Thyroid gland (tissue), 4 donors: ENCODE results near the gene TSPO.
A peak's percentile ranks its signal among the peaks of the same experiment; 100 is the strongest.

Source experiments
- CTCF ChIP-seq, 6 experiments: fragments of 200-600 bp in 3 of 6; fragments of 450-650 bp in 3 of 6; sonication (generic) in 3 of 6; IDR thresholded peaks; one replicate each; pipeline ENCODE4 v1.5.1; 2016 to 2019; ENCODE audit warnings: antibody characterized with exemption in 6 of 6, mild to moderate bottlenecking in 2 of 6, inconsistent platforms in 1 of 6, moderate library complexity in 1 of 6
- POLR2A ChIP-seq, 2 donors: fragments of 450-650 bp; IDR thresholded peaks; one replicate each; pipeline ENCODE4 v1.6.1; 2017; ENCODE audit warnings: antibody characterized with exemption in 2 of 2, mild to moderate bottlenecking in 2 of 2, moderate library complexity in 1 of 2

- peak in 1 of 2 donors; percentile 66 for TF ChIP-seq POLR2A (IDR thresholded peaks at IDR 0.05)
- no peak for TF ChIP-seq CTCF (IDR thresholded peaks at IDR 0.05)
Measured at GRCh38 chr22:43151251-43152002, at the start of gene TSPO.
